Measurements from ENCODE around the gene ITGB6. TPM values are rescaled to one million over a fixed set of nuclear protein-coding genes. Genes with fewer than 3 reads are reported as not detected.
A peak's percentile ranks its signal among the peaks of the same experiment; 100 is the strongest.

ITGB6 gene
- total and polyA plus RNA-seq, 10 of the 15 experiments (the other 5 are each of a cell fraction or from before 2014, with no cell fraction given): 0.04 TPM; not detected in 9

GRCh38 chr2:160223560-160223959, 23.5 kb upstream of the ITGB6 start:
- WGBS (ENCODE audit: insufficient coverage, insufficient replicate concordance, low lambda C conversion rate, missing lambda C conversion rate): 48% methylated on average over 3 of the region's 3 CpGs
- no peak for FAIRE-seq
- in situ Hi-C loops (cut with MboI): no loop called here
- BruUV-seq (replicated peaks): no TSS peak
- RAD21 ChIA-PET (ENCODE audit: unreplicated experiment): no interaction called here
- no peak overlapping the region for H2AFZ ChIP-seq (ENCODE audit: control insufficient read depth, low read depth, low read length)
- peak overlapping the region; percentile 20; the same call in 1 of the 2 replicates for H3K4me2 ChIP-seq (ENCODE audit: control insufficient read depth, insufficient read depth)
- DNase-seq (ENCODE audit: low read depth, low spot score): no peak
- POLR2A ChIA-PET: no interaction called here
- no peaks in the 10 kb centered on the region for H3K36me3 ChIP-seq (ENCODE audit: control insufficient read depth in 2 of 2, insufficient read depth in 2 of 2, low read length in 1 of 2)
- no peak overlapping the region for H3K4me3 ChIP-seq
- H3K9me3 ChIP-seq (replicated peaks; ENCODE audit: control insufficient read depth, insufficient read depth, low read length): no peaks in the 10 kb centered on the region
- no peak for ATAC-seq
- SMC1A ChIA-PET (ENCODE audit: uncharacterized antibody, unreplicated experiment): interaction anchor here (1.1 to 2.0 kb wide), 3 partner anchors 8 to 28 kb away, joined by 3 to 5 read pairs (median 3); no protein-coding TSS in a partner anchor
- H4K20me1 ChIP-seq (ENCODE audit: control insufficient read depth, insufficient read depth): no peaks in the 10 kb centered on the region
- H3K79me2 ChIP-seq (ENCODE audit: control insufficient read depth, insufficient read depth, low read length): no peaks in the 10 kb centered on the region
- no peak overlapping the region for H3K27ac ChIP-seq (ENCODE audit: control insufficient read depth, insufficient read depth)
- intact Hi-C loops (cut with micrococcal nuclease; ENCODE audit: unreplicated experiment): no loop called here
- CTCF ChIA-PET: interaction anchor here (0.6 to 2.2 kb wide), 3 partner anchors 9 to 43 kb away, joined by 3 to 7 read pairs (median 3); no protein-coding TSS in a partner anchor
- no peak overlapping the region for H3K9ac ChIP-seq (ENCODE audit: control insufficient read depth, insufficient read depth, low read length)
- H3K27me3 ChIP-seq (replicated peaks in 1 of 2; ENCODE audit: control insufficient read depth in 2 of 2, insufficient read depth in 2 of 2, low read length in 1 of 2): no peaks in the 10 kb centered on the region; a peak in 1 of 4 replicates
- TF ChIP-seq TCF12 (IDR thresholded peaks at IDR 0.05; ENCODE audit: low read depth, low read length): no peak
- no peak for TF ChIP-seq RBBP5 (conservative IDR thresholded peaks at IDR 0.05)
- no peak for TF ChIP-seq ZBTB40 (IDR thresholded peaks at IDR 0.05; ENCODE audit: borderline replicate concordance)
- TF ChIP-seq IRF4 (IDR thresholded peaks at IDR 0.05; ENCODE audit: low read depth, low read length): no peak
- TF ChIP-seq IRF3 (IDR thresholded peaks at IDR 0.05): no peak
- no peak for TF ChIP-seq FOS (IDR thresholded peaks at IDR 0.05; ENCODE audit: borderline replicate concordance, extremely low read depth, insufficient read length)
- TF ChIP-seq HDAC2 (IDR thresholded peaks at IDR 0.05): no peak
- TF ChIP-seq ETV6 (conservative IDR thresholded peaks at IDR 0.05 in 1 of 2, IDR thresholded peaks at IDR 0.05 in 1 of 2; ENCODE audit: borderline replicate concordance in 1 of 2, low read depth in 1 of 2): no peak
- peaks cover 9% of the 10 kb centered on the region; the same call in 1 of the 2 replicates for H3K4me1 ChIP-seq (ENCODE audit: control insufficient read depth, insufficient read depth, low read length)

Measured in GM12878 (cell line).